ENCODE measurements around the gene MINDY1. TPM values are rescaled to one million over a fixed set of nuclear protein-coding genes. Genes with fewer than 3 reads are reported as not detected.

Gene MINDY1
- total RNA-seq, 1 donor from 2014 or later: 8.8 TPM

DNA sequence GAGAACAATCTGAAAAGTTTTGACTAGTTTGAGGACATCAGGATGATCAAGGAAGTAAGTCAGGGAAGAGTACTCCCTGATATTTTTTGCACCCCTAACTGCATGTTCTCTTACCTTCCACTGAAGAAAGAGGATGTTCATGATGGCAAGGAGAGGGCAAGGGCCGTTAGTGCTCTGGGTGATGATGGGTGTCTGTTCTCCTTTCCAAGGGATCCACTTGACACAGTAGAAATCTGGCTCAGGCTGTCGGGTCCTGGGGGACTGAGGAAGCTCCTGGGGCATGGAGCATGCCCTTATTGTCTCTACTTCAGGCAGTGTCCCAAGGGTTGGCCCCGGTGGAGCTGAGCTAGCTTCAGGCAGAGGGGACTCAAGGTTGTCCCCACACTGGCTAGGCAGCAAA, 4.7 kb downstream of the MINDY1 start:
- TF ChIP-seq, protein P1, sequence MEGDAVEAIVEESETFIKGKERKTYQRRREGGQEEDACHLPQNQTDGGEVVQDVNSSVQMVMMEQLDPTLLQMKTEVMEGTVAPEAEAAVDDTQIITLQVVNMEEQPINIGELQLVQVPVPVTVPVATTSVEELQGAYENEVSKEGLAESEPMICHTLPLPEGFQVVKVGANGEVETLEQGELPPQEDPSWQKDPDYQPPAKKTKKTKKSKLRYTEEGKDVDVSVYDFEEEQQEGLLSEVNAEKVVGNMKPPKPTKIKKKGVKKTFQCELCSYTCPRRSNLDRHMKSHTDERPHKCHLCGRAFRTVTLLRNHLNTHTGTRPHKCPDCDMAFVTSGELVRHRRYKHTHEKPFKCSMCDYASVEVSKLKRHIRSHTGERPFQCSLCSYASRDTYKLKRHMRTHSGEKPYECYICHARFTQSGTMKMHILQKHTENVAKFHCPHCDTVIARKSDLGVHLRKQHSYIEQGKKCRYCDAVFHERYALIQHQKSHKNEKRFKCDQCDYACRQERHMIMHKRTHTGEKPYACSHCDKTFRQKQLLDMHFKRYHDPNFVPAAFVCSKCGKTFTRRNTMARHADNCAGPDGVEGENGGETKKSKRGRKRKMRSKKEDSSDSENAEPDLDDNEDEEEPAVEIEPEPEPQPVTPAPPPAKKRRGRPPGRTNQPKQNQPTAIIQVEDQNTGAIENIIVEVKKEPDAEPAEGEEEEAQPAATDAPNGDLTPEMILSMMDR (IDR thresholded peaks at IDR 0.05; ENCODE audit: insufficient read depth, low read depth, low read length): no peak
- TF ChIP-seq EZH2 (IDR thresholded peaks at IDR 0.05; ENCODE audit: insufficient read depth, low read length): no peak
- Histone ChIP-seq H3K4me1 (ENCODE audit: insufficient read depth, low read length) (peaks cover 48% of the 10 kb centered on the region), H2AFZ (ENCODE audit: low read depth, low read length) (no peak overlapping the region), H3K27me3 (ENCODE audit: insufficient read depth, low read length) (no peaks in the 10 kb centered on the region), H4K20me1 (ENCODE audit: insufficient read depth, low read length) (no peaks in the 10 kb centered on the region), H3K9me3 (ENCODE audit: insufficient read depth, low read depth, low read length) (no peaks in the 10 kb centered on the region), H3K27ac (ENCODE audit: low read depth, low read length) (no peak overlapping the region), H3K36me3 (ENCODE audit: insufficient read depth, low read length) (no peaks in the 10 kb centered on the region), H3K9ac (ENCODE audit: low read length) (no peak overlapping the region), H3K79me2 (ENCODE audit: insufficient read depth, low read length) (peaks cover 3% of the 10 kb centered on the region), H3K4me3 (ENCODE audit: insufficient read depth, low read depth, low read length) (no peak overlapping the region), H3K4me2 (ENCODE audit: low read length) (no peak overlapping the region)
- no peaks in the 10 kb centered on the region for H3K27me3 Mint-ChIP-seq (ENCODE audit: low read depth, unreplicated experiment)
- H3K27ac Mint-ChIP-seq (ENCODE audit: unreplicated experiment): no peak overlapping the region
- peaks cover 45% of the 10 kb centered on the region for H3K4me1 Mint-ChIP-seq (ENCODE audit: low read depth, unreplicated experiment)
- H3K36me3 Mint-ChIP-seq (ENCODE audit: low read depth, unreplicated experiment): peaks cover 9% of the 10 kb centered on the region
- peaks cover 2% of the 10 kb centered on the region for H3K9me3 Mint-ChIP-seq (ENCODE audit: unreplicated experiment)
- no peak overlapping the region for H3K4me3 Mint-ChIP-seq (ENCODE audit: unreplicated experiment)
- FAIRE-seq: no peak
- no peak for DNase-seq (ENCODE audit: low read depth)

DNA sequence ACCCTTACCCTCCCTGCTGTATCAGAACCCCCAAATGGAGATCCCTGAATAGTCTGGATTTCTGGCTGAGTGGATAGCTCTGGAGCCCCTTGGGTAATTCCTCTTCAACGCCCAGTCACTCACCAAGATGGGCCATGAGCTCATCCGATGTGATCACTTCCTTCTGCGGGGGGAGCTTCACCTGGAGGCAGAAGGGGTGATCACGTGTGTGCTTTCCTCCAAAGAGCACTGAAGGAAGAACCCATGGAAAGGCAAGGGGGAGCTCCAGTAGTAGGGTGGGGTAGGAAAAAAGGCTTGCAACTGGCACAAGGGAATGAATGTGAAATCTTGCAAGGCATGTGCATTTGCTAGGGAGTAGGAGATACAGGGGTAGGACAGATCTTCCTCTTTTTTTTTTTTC, 5.1 kb downstream of the MINDY1 start:
- Histone ChIP-seq H3K4me2 (ENCODE audit: low read length) (no peak overlapping the region), H2AFZ (ENCODE audit: low read depth, low read length) (no peak overlapping the region), H3K4me3 (ENCODE audit: insufficient read depth, low read depth, low read length) (no peak overlapping the region), H3K79me2 (ENCODE audit: insufficient read depth, low read length) (peaks cover 3% of the 10 kb centered on the region), H3K27ac (ENCODE audit: low read depth, low read length) (no peak overlapping the region), H3K36me3 (ENCODE audit: insufficient read depth, low read length) (no peaks in the 10 kb centered on the region), H4K20me1 (ENCODE audit: insufficient read depth, low read length) (no peaks in the 10 kb centered on the region), H3K9ac (ENCODE audit: low read length) (no peak overlapping the region), H3K27me3 (ENCODE audit: insufficient read depth, low read length) (no peaks in the 10 kb centered on the region), H3K4me1 (ENCODE audit: insufficient read depth, low read length) (peaks cover 45% of the 10 kb centered on the region), H3K9me3 (ENCODE audit: insufficient read depth, low read depth, low read length) (no peaks in the 10 kb centered on the region)
- Mint-ChIP-seq H3K4me1 (ENCODE audit: low read depth, unreplicated experiment) (peaks cover 46% of the 10 kb centered on the region), H3K36me3 (ENCODE audit: low read depth, unreplicated experiment) (peaks cover 12% of the 10 kb centered on the region), H3K27ac (ENCODE audit: unreplicated experiment) (no peak overlapping the region), H3K27me3 (ENCODE audit: low read depth, unreplicated experiment) (no peaks in the 10 kb centered on the region), H3K9me3 (ENCODE audit: unreplicated experiment) (peaks cover 2% of the 10 kb centered on the region), H3K4me3 (ENCODE audit: unreplicated experiment) (no peak overlapping the region)
- FAIRE-seq: no peak
- no peak for TF ChIP-seq EZH2 (IDR thresholded peaks at IDR 0.05; ENCODE audit: insufficient read depth, low read length)
- TF ChIP-seq, protein P1 (IDR thresholded peaks at IDR 0.05; ENCODE audit: insufficient read depth, low read depth, low read length): no peak
- DNase-seq (ENCODE audit: low read depth): no peak

DNA sequence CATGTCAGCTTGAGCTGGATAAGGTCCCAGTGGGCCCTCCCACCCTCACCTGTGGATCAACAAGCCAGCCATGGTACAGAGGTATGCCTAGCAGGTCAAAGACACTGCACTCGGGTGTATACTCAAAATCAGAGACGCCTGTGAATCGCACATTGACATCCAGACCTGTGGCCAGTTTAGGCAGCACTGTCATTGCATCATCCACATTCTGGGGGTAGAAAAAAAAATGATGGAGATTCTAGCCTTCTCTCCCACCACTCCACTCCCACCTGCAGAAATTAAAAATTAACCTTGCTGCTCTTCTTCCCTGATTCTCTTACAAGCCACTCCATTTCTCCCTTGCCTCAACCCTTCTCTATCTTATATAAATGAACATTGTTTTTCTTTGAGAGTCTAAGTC, 6.3 kb downstream of the MINDY1 start:
- no peaks in the 10 kb centered on the region for H3K36me3 ChIP-seq (ENCODE audit: insufficient read depth, low read length)
- H2AFZ ChIP-seq (ENCODE audit: low read depth, low read length): no peak overlapping the region
- H3K4me2 ChIP-seq (ENCODE audit: low read length): no peak overlapping the region
- H4K20me1 ChIP-seq (ENCODE audit: insufficient read depth, low read length): no peaks in the 10 kb centered on the region
- H3K79me2 ChIP-seq (ENCODE audit: insufficient read depth, low read length): peaks cover 1% of the 10 kb centered on the region
- FAIRE-seq (no peak), DNase-seq (ENCODE audit: low read depth) (no peak)
- TF ChIP-seq, protein P1 (IDR thresholded peaks at IDR 0.05; ENCODE audit: insufficient read depth, low read depth, low read length): no peak
- TF ChIP-seq EZH2 (IDR thresholded peaks at IDR 0.05; ENCODE audit: insufficient read depth, low read length): no peak
- Mint-ChIP-seq H3K27ac (ENCODE audit: unreplicated experiment) (peak overlapping the region; percentile 92), H3K4me3 (ENCODE audit: unreplicated experiment) (peak overlapping the region; percentile 52), H3K27me3 (ENCODE audit: low read depth, unreplicated experiment) (no peaks in the 10 kb centered on the region), H3K36me3 (ENCODE audit: low read depth, unreplicated experiment) (peaks cover 12% of the 10 kb centered on the region), H3K4me1 (ENCODE audit: low read depth, unreplicated experiment) (peaks cover 40% of the 10 kb centered on the region), H3K9me3 (ENCODE audit: unreplicated experiment) (peaks cover 2% of the 10 kb centered on the region)
- no peak overlapping the region for H3K27ac ChIP-seq (ENCODE audit: low read depth, low read length)
- H3K4me3 ChIP-seq (ENCODE audit: insufficient read depth, low read depth, low read length): no peak overlapping the region
- H3K4me1 ChIP-seq (ENCODE audit: insufficient read depth, low read length): peaks cover 33% of the 10 kb centered on the region
- H3K27me3 ChIP-seq (ENCODE audit: insufficient read depth, low read length): no peaks in the 10 kb centered on the region
- H3K9ac ChIP-seq (ENCODE audit: low read length): no peak overlapping the region
- no peaks in the 10 kb centered on the region for H3K9me3 ChIP-seq (ENCODE audit: insufficient read depth, low read depth, low read length)
